Cardiac muscle cell (in vitro differentiated cells and primary cell): ENCODE results near the gene AANAT. TPM values are rescaled to one million over a fixed set of nuclear protein-coding genes. Genes with fewer than 3 reads are reported as not detected.
"Not testable (repeated sequence)": the region's sequence is repeated elsewhere in the genome, so short reads cannot be mapped to it uniquely, and the experiment has no call there.

Experiments used
- DNase-seq, 2 donors: peaks; one replicate each; pipeline versions ENCODE4 v3.0.0 to v3.0.0-alpha.2; 2010 to 2017; ENCODE audit warnings: low read depth in 1 of 2, low spot score in 1 of 2
- H3K27ac ChIP-seq: fragments of 200-600 bp; sonication (generic); 2 replicates; pipeline ENCODE4 v1.5.1; 2016
- H3K27me3 ChIP-seq: fragments of 200-600 bp; sonication (generic); 2 replicates; pipeline ENCODE4 v1.6.0; 2016; ENCODE audit warnings: control low read depth
- H3K36me3 ChIP-seq: fragments of 200-600 bp; sonication (generic); 2 replicates; pipeline ENCODE4 v1.5.1; 2016; ENCODE audit warnings: control low read depth
- H3K4me1 ChIP-seq: fragments of 200-600 bp; sonication (generic); 2 replicates; pipeline ENCODE4 v1.8.1; 2017; ENCODE audit warnings: low read depth, mild to moderate bottlenecking, mixed run types
- H3K4me3 ChIP-seq: fragments of 200-600 bp; sonication (generic); 2 replicates; pipeline ENCODE4 v1.5.1; 2016; ENCODE audit warnings: mild to moderate bottlenecking
- H3K9me3 ChIP-seq: fragments of 200-600 bp; sonication (generic); 2 replicates; pipeline ENCODE4 v1.5.1; 2017; ENCODE audit warnings: low read depth, mild to moderate bottlenecking, control low read depth
- CTCF ChIP-seq: IDR thresholded peaks from 2 replicates; pipeline ENCODE4 v1.5.1; 2012; ENCODE audit warnings: low read depth, mild to moderate bottlenecking, low read length
- polyA plus RNA-seq: library from polyadenylated mRNA; unstranded; fragments of >200 nt; fragmentation: Nextera tagmentation; extraction: Ambion mirVana; gene quantifications from 2 replicates; pipeline ENCODE4 v1.2.1, GENCODE V29; 2016
- total RNA-seq: library from RNA; depleted of rRNA; stranded (reverse); fragments of >200 nt; gene quantifications from 2 replicates; pipeline ENCODE4 v1.2.3, GENCODE V29; 2016

AANAT gene
- total and polyA plus RNA-seq, 2 experiments from 2014 or later = 0.33 to 2.1 TPM

DNA sequence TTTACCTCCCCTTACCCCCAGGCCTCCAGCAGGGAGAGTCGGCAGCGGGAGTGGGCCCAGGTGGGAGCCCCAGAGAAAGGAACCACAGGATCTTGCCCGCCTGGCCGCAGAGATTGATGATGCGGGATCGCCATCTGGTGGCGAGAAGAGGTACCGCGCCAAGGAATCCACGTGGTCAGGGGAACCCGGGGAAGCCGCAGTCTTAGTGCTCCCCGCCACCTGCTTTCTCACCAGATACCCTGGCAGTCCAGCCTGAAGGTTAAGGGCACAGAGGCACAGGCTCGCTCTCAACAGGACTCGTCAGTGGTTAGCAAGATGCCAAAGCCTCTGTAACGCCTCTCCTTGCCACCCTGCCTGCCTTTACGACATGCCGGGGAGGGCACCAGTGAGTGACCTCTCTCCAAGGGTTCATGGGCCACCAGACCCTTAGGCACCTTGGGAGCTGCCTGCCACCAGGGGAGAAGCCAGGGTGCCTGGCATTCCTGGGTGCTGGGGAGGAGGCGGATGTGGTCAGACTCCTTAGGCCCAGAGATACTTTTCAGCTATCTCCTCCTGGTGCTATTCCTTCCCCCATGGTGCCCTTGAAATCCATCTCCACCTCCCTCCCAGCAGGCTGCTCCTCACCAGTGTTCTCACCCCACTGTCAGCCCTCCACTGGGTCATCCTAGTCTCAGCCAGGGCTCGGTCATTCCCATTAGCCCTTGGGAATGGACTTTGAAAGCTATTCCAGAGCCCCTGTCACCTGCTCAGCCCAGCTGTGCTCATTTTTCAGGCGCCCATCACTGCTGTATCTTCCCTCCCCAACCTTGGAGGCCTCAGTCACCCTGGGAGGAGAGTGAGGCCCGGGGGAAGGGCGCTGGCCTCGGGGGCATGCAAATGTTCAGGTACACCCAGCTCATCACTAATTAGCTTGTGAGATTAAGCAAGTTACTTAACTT lies 39.3 kb downstream of the AANAT start:
- H3K27ac ChIP-seq = no peak overlapping the region
- no peaks in the 10 kb centered on the region for H3K9me3 ChIP-seq
- TF ChIP-seq CTCF = peak; percentile 89
- no peaks in the 10 kb centered on the region for H3K27me3 ChIP-seq
- H3K36me3 ChIP-seq = no peaks in the 10 kb centered on the region
- no peak overlapping the region for H3K4me3 ChIP-seq
- H3K4me1 ChIP-seq = peaks cover 12% of the 10 kb centered on the region
- DNase-seq = peak; percentile 71 to 83

DNA sequence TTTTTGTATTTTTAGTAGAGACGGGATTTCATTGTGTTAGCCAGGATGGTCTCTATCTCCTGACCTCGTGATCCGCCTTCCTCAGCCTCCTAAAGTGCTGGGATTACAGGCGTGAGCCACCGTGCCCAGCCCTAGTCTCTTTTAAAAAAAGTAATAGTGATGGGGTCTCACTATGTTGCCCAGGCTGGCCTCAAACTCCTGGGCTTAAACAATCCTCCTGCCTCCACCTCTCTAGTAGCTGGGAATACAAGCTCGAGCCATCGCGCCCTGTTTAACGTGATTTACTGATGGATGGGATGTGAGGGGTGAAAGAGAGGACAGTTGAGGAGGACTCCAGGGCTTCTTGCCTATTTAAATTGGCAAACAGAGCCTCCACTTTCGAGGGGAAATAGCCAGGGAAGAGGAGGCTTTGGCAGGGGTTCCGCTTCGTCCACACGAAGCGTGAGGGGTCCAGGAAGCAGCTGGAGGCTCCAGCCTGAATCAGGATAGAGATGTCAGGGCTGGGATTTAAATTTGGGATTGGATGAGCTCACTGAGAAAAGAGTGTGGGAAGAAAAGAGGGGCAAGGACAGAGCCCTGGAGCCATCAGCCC lies 41.2 kb downstream of the AANAT start:
- H3K27ac ChIP-seq, H3K27me3 ChIP-seq, H3K4me1 ChIP-seq, H3K36me3 ChIP-seq, DNase-seq, H3K4me3 ChIP-seq, H3K9me3 ChIP-seq: not testable (repeated sequence)

DNA sequence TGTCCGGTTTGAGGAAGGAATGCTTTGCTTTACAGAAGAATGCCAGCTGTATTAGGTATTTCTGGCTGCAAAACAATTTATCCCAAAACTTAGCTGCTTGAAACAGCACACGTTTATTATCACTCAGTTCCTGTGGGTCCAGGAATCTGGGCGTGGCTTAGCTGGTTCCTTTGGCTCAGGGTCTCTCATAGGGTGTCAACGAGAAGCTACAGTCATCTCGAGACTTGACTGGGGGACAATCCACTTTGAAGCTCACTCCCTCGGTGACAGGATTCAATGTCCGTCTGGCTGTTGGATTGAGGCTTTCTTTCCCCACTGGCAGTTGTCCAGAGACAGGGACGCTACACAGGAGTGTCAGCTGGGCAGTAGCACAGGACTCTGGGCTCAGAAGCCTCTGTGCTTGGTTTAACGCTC lies 43.4 kb downstream of the AANAT start:
- Histone ChIP-seq H3K36me3 (no peaks in the 10 kb centered on the region), H3K4me3 (no peak overlapping the region)
- peak; percentile 44 to 49 for DNase-seq

GRCh38 chr17:76511668-76512365 lies 44.4 kb downstream of the AANAT start:
- peak in 1 of 2 donors; percentile 56 for DNase-seq
- Histone ChIP-seq H3K4me1 (peaks cover 6% of the 10 kb centered on the region), H3K27me3 (no peaks in the 10 kb centered on the region), H3K9me3 (no peaks in the 10 kb centered on the region), H3K27ac (no peak overlapping the region), H3K4me3 (no peak overlapping the region), H3K36me3 (no peaks in the 10 kb centered on the region)
- no peak for TF ChIP-seq CTCF

More for the DNA sequence above, 43.4 kb downstream of the AANAT start:
- Histone ChIP-seq H3K4me1 (peaks cover 6% of the 10 kb centered on the region), H3K9me3 (no peaks in the 10 kb centered on the region), H3K27me3 (no peaks in the 10 kb centered on the region), H3K27ac (no peak overlapping the region)
- TF ChIP-seq CTCF = no peak

DNA sequence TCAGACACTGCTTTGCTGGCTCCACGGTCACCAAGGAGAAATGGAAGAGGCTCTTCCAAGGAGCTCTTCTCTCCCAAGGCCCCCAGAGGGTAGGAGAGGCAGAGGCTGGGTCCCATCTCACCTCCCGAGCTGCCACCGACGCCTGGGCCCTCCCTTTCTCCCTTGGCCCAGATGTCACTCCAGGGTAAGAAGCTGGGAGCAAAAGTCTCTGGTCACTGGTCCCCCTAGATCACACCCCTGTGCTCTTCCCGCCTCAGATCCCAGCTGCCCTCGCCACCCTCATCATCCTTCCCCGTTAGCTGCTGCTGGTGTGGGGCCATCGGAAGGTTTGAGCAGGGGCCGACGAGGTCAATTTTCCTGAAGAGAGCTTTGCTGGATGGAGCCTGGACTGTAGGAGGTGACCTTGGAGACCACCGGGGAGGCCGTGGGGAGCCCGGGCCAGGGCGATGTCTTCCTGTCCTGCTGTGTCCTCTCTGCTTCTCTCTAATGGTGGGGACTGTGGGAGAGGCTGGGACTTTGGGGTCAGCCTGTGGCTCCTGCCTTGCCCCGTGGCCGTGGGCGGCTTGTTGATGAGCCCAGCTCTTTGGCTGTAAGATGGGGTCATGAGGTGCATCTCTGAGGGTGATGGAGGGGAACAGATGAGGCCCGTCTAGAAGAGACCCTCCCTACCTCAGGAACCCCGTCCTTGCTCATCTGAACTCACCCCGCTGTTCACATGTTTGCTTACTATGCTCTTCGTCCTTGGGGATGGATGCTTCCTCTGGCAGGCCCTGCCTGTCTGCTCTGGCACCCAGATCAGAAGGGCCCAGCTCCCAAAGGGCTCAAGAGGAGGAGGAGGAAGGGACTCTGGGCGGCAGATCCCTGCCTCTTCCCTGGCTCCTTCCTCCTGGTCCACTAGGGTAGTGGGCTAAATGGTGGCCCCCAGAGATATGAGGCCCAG lies 45.2 kb downstream of the AANAT start:
- Histone ChIP-seq H3K27me3 (no peaks in the 10 kb centered on the region), H3K4me3 (no peak overlapping the region), H3K9me3 (no peaks in the 10 kb centered on the region), H3K4me1 (peaks cover 6% of the 10 kb centered on the region), H3K27ac (no peak overlapping the region), H3K36me3 (no peaks in the 10 kb centered on the region)
- no peak for TF ChIP-seq CTCF
- no peak for DNase-seq
